Lung (tissue), 12 donors: ENCODE measurements around the gene ATRNL1. TPM values are rescaled to one million over a fixed set of nuclear protein-coding genes. Genes with fewer than 3 reads are reported as not detected.

ENCODE experiments used
- ATAC-seq: fragments of 200-7000 bp; cut with Tn5 transposase; one replicate; pipeline ENCODE4 v1.9.1; 2020; ENCODE audit warnings: moderate number of reproducible peaks; ENCODE audit not compliant: insufficient read depth, low FRiP score
- DNase-seq, 3 donors: peaks; one replicate each; pipeline ENCODE4 v3.0.0-alpha.2; 2013 to 2017
- H3K27ac ChIP-seq, 2 donors: one replicate each; pipeline ENCODE4 v1.5.1; 2013; ENCODE audit warnings: mild to moderate bottlenecking in 2 of 2, moderate library complexity in 2 of 2, control low read depth in 1 of 2, inconsistent platforms in 1 of 2, low read depth in 1 of 2, low read length in 1 of 2
- H3K27me3 ChIP-seq, 3 donors: one replicate each; pipeline ENCODE4 v1.5.1; 2013; ENCODE audit warnings: low read length in 2 of 3; ENCODE audit not compliant: control insufficient read depth in 3 of 3, insufficient read depth in 3 of 3
- H3K36me3 ChIP-seq, 4 donors: one replicate each; pipeline ENCODE4 v1.5.1; 2013; ENCODE audit warnings: low read length in 4 of 4, mild to moderate bottlenecking in 1 of 4, moderate library complexity in 1 of 4; ENCODE audit not compliant: control insufficient read depth in 4 of 4, insufficient read depth in 4 of 4
- H3K4me1 ChIP-seq, 5 donors: one replicate each; pipeline ENCODE4 v1.5.1; 2013; ENCODE audit warnings: low read length in 5 of 5, mild to moderate bottlenecking in 2 of 5, moderate library complexity in 1 of 5; ENCODE audit not compliant: control insufficient read depth in 5 of 5, insufficient read depth in 5 of 5
- H3K4me3 ChIP-seq: one replicate; pipeline ENCODE4 v1.5.1; 2013; ENCODE audit warnings: mild to moderate bottlenecking, control low read depth, moderate library complexity
- H3K9ac ChIP-seq, 2 donors: one replicate each; pipeline ENCODE4 v1.5.1; 2013; ENCODE audit warnings: low read length in 2 of 2, control low read depth in 1 of 2; ENCODE audit not compliant: insufficient read depth in 1 of 2
- H3K9me3 ChIP-seq, 4 donors: one replicate each; pipeline ENCODE4 v1.5.1; 2013; ENCODE audit warnings: low read length in 3 of 4, mild to moderate bottlenecking in 1 of 4, moderate library complexity in 1 of 4; ENCODE audit not compliant: control insufficient read depth in 4 of 4, insufficient read depth in 3 of 4
- CTCF ChIP-seq: IDR thresholded peaks from 2 replicates; pipeline ENCODE4 v1.5.1; 2012; ENCODE audit warnings: mild to moderate bottlenecking; ENCODE audit errors: control extremely low read depth, extremely low read depth
- WGBS, 2 donors: extraction: QIAGEN DNeasy Blood & Tissue Kit; methylation state at CpG; one replicate each; pipeline ENCODE4 v1.1.7; 2013; 5-methylcytosine and 5-hydroxymethylcytosine counted together
- polyA plus RNA-seq, 2 donors: library from polyadenylated mRNA; stranded (reverse); fragments of 200-250 nt; gene quantifications; one replicate each; pipeline ENCODE4 v1.2.1, GENCODE V29; 2013
- total RNA-seq, 2 donors: library from RNA; depleted of rRNA in 1 of 2; stranded (reverse); fragments of >200 nt in 1 of 2; gene quantifications; one replicate each; pipeline ENCODE4 v1.2.1, GENCODE V29; 2014 to 2021
- donor health status: control.
- donor health status: control.
- donor health status: Bipolar disorder and iron deficiency.
- donor health status: healthy.
- donor health status: DM: yes; HTN: yes; CAD: no.

ATRNL1 gene
- total and polyA plus RNA-seq, 4 donors: 0.05 to 11.1 (median 0.24) TPM

GRCh38 chr10:115932099-115932498, 838.9 kb downstream of the ATRNL1 start:
- Histone ChIP-seq H3K36me3 (no peaks in the 10 kb centered on the region), H3K27me3 (no peaks in the 10 kb centered on the region), H3K27ac (no peak overlapping the region), H3K9me3 (peaks cover 0 to 2% (median 0%) of the 10 kb centered on the region in 4 donors), H3K9ac (no peak overlapping the region), H3K4me1 (no peaks in the 10 kb centered on the region), H3K4me3 (no peak overlapping the region)
- ATAC-seq (no peak), DNase-seq (no peak)
- WGBS, 2 donors: 78 to 86% methylated on average over 2 of the region's 2 CpGs
- no peak for TF ChIP-seq CTCF

GRCh38 chr10:115933098-115933497, 839.9 kb downstream of the ATRNL1 start:
- no peak overlapping the region for H3K27ac ChIP-seq
- ATAC-seq: no peak
- H3K9me3 ChIP-seq: peaks cover 0 to 2% (median 0%) of the 10 kb centered on the region in 4 donors
- peaks cover 0 to 8% (median 0%) of the 10 kb centered on the region in 5 donors for H3K4me1 ChIP-seq
- H3K27me3 ChIP-seq: no peaks in the 10 kb centered on the region
- whole genome bisulfite sequencing, 2 donors: 94 to 97% methylated on average over 2 of the region's 2 CpGs
- no peak overlapping the region for H3K4me3 ChIP-seq
- TF ChIP-seq CTCF: no peak
- H3K9ac ChIP-seq: no peak overlapping the region
- no peak for DNase-seq
- no peaks in the 10 kb centered on the region for H3K36me3 ChIP-seq

- peaks cover 0 to 2% (median 0%) of the 10 kb centered on the region in 4 donors for H3K9me3 ChIP-seq
- peaks cover 0 to 8% (median 0%) of the 10 kb centered on the region in 5 donors for H3K4me1 ChIP-seq
- no peak overlapping the region for H3K4me3 ChIP-seq
- no peak overlapping the region for H3K9ac ChIP-seq
- TF ChIP-seq CTCF: no peak
- DNase-seq (no peak), ATAC-seq (no peak)
- WGBS, 2 donors: 85 to 92% methylated on average over 2 of the region's 2 CpGs
- no peak overlapping the region for H3K27ac ChIP-seq
- H3K27me3 ChIP-seq: no peaks in the 10 kb centered on the region
- no peaks in the 10 kb centered on the region for H3K36me3 ChIP-seq
Observed at GRCh38 chr10:115935731-115936130, 842.6 kb downstream of the ATRNL1 start.
